ENCODE measurements around the gene CCT5. TPM values are rescaled to one million over a fixed set of nuclear protein-coding genes. Genes with fewer than 3 reads are reported as not detected.
"Not testable (repeated sequence)": the region's sequence is repeated elsewhere in the genome, so short reads cannot be mapped to it uniquely, and the experiment has no call there.

Gene CCT5
- total and polyA plus RNA-seq, 4 experiments from 2014 or later: 92.7 to 236 (median 148) TPM

DNA sequence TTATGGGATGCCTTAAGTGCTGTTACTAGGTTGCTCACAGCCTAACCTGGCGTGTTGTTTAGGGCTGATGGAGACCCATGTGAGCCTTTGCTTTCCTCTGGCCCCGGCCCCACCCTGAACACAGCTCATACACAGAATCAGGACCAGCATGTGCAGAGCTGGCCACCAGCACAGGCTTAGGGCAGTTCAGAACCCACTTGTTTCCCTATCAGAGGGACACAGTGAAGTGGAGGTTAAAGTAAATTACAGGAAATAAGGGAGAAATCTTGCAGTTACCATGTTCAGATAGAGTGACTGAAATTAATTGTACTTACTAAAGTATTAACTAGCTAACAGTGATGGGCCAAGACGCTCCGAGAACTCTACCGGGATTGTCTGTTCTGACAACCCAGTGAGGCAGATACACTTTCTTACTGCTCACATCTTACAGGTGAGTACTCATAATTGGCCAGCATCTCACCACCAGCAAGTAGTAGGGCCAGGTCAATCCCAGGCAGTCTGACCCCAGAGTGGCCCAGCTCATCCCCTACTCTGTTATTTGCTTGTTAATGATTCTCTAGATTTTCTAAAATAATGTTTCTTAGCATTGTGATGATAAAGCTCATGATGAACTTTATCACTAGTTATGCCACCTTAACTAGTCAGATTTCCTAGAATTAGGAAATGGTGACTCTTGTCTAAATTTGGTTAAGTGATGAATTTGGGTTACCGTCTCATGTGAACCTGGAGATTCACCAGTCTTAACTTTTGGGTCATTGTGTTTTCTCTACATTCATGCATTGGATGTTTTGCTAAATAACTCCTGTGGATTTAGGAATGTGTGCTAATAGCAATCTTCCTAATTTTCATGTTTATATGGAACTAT is 15.4 kb downstream of the CCT5 start:
- no peaks in the 10 kb centered on the region for H3K9me3 ChIP-seq (ENCODE audit: control insufficient read depth in 1 of 2, low read length in 2 of 2)
- no peak overlapping the region for H3K4me3 ChIP-seq (ENCODE audit: low read length in 2 of 2)
- H3K9me3 Mint-ChIP-seq: no peaks in the 10 kb centered on the region
- H3K27me3 Mint-ChIP-seq: no peaks in the 10 kb centered on the region
- no peak for DNase-seq
- H3K4me1 ChIP-seq (ENCODE audit: insufficient read depth, low read length): no peaks in the 10 kb centered on the region
- CTCF ChIA-PET (ENCODE audit: partially characterized antibody): interaction anchor here (1.4 to 2.1 kb wide), 4 partner anchors 12 to 362 kb away, joined by 3 to 7 read pairs (median 4); no protein-coding TSS in a partner anchor
- peaks cover 41 to 53% of the 10 kb centered on the region in 2 donors for H3K36me3 Mint-ChIP-seq
- peaks cover 0 to 4% (median 1%) of the 10 kb centered on the region in 4 donors for H3K4me1 Mint-ChIP-seq
- POLR2A ChIA-PET (ENCODE audit: partially characterized antibody): interaction anchor here (1.2 kb wide), 1 partner anchor 15 kb away, joined by 3 read pairs; no protein-coding TSS in a partner anchor
- peaks cover 45% of the 10 kb centered on the region for H3K36me3 ChIP-seq (ENCODE audit: insufficient read depth, low read length)
- H3K27ac Mint-ChIP-seq: peak overlapping the region in 3 of 7 donors; percentile 6 to 25 (median 11)
- intact Hi-C loops (cut with micrococcal nuclease): no loop called here
- no peaks in the 10 kb centered on the region for H3K27me3 ChIP-seq (ENCODE audit: insufficient read depth, low read length)
- H3K27ac ChIP-seq (ENCODE audit: low read depth, low read length): no peak overlapping the region
- no peak overlapping the region for H3K4me3 Mint-ChIP-seq

DNA sequence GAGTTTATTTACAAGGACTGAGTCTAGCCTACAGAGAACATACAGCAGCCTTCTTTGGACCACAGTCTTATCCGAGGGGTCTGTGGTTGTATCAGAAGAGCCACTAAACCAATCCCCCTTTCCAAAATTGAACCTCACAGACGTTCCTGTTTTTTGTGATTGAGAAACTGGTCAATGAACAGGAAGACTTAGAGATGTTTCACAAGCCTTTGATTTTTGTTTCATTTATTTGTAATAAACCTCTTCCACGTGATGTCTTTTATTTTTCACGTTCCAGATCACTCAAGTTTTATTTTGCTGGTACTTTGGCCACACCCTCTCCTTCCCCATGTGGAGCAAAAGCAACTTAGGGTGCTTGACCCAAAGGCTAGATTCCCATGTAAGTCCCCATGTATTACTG is 16.1 kb downstream of the CCT5 start:
- H3K4me3 Mint-ChIP-seq: no peak overlapping the region
- no peaks in the 10 kb centered on the region for H3K27me3 Mint-ChIP-seq
- peaks cover 35 to 47% of the 10 kb centered on the region in 2 donors for H3K36me3 Mint-ChIP-seq
- POLR2A ChIA-PET (ENCODE audit: partially characterized antibody): interaction anchor here (1.2 kb wide), 1 partner anchor 15 kb away, joined by 3 read pairs; no protein-coding TSS in a partner anchor
- Histone ChIP-seq H3K27me3 (ENCODE audit: insufficient read depth, low read length) (no peaks in the 10 kb centered on the region), H3K4me1 (ENCODE audit: insufficient read depth, low read length) (no peaks in the 10 kb centered on the region), H3K9me3 (ENCODE audit: control insufficient read depth in 1 of 2, low read length in 2 of 2) (no peaks in the 10 kb centered on the region), H3K27ac (ENCODE audit: low read depth, low read length) (no peak overlapping the region), H3K36me3 (ENCODE audit: insufficient read depth, low read length) (peaks cover 38% of the 10 kb centered on the region), H3K4me3 (ENCODE audit: low read length in 2 of 2) (no peak overlapping the region)
- H3K4me1 Mint-ChIP-seq: peaks cover 0 to 4% (median 1%) of the 10 kb centered on the region in 4 donors
- intact Hi-C loops (cut with micrococcal nuclease): no loop called here
- H3K27ac Mint-ChIP-seq: no peak overlapping the region
- CTCF ChIA-PET (ENCODE audit: partially characterized antibody): interaction anchor here (1.5 to 2.1 kb wide), 2 partner anchors 13 to 18 kb away, joined by 3 to 7 read pairs; no protein-coding TSS in a partner anchor
- no peaks in the 10 kb centered on the region for H3K9me3 Mint-ChIP-seq
- no peak for DNase-seq

DNA sequence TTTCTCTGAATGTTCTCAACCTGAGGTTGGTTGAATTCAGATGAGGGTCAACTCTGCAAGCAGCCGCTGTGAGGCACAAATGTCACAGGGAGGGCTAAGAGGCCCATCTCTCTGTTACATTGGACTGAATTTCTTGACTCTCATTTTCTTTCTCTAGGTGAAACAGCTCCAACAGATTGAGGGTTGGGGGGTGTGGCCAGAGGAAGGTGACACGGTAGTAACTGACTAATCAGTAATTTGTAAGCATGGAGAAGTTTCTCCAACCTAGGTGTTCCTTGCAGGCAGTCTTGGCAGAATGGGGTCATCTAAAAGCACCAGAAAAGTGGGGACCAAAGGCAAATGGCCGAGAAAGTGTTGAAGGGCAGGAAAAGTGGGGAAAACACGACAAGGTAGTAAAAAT is 16.8 kb downstream of the CCT5 start:
- Histone ChIP-seq H3K36me3 (ENCODE audit: insufficient read depth, low read length) (peaks cover 32% of the 10 kb centered on the region), H3K27ac (ENCODE audit: low read depth, low read length) (no peak overlapping the region), H3K27me3 (ENCODE audit: insufficient read depth, low read length) (no peaks in the 10 kb centered on the region), H3K4me1 (ENCODE audit: insufficient read depth, low read length) (no peaks in the 10 kb centered on the region), H3K9me3 (ENCODE audit: control insufficient read depth in 1 of 2, low read length in 2 of 2) (no peaks in the 10 kb centered on the region), H3K4me3 (ENCODE audit: low read length in 2 of 2) (no peak overlapping the region)
- Mint-ChIP-seq H3K4me1 (peaks cover 0 to 4% (median 1%) of the 10 kb centered on the region in 4 donors), H3K27me3 (no peaks in the 10 kb centered on the region), H3K9me3 (no peaks in the 10 kb centered on the region), H3K36me3 (peaks cover 30 to 41% of the 10 kb centered on the region in 2 donors), H3K27ac (no peak overlapping the region), H3K4me3 (no peak overlapping the region)
- no peak for DNase-seq
- POLR2A ChIA-PET (ENCODE audit: partially characterized antibody): no interaction called here
- intact Hi-C loops (cut with micrococcal nuclease): no loop called here
- CTCF ChIA-PET (ENCODE audit: partially characterized antibody): interaction anchor here (1.5 kb wide), 1 partner anchor 14 kb away, joined by 3 read pairs; no protein-coding TSS in a partner anchor

DNA sequence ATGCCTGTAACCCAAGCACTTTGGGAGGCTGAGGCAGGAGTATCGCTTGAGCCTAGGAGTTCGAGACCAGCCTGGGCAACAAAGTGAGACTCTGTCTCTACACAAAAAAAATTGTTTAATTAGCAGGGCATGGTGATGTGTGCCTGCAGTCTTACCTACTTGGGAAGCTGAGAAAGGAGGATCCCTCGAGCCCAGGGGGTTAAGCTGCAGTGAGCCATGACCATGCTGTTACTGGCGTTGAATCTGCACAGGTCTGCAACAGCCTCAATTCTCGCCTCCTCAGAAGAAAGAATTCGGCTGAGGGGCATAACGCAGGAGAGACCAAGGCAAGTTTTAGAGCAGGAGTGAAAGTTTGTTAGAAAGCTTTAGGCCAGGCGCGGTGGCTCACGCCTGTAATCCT is 18.0 kb downstream of the CCT5 start:
- Histone ChIP-seq H3K27ac (ENCODE audit: low read depth, low read length) (no peak overlapping the region), H3K27me3 (ENCODE audit: insufficient read depth, low read length) (no peaks in the 10 kb centered on the region), H3K4me1 (ENCODE audit: insufficient read depth, low read length) (no peaks in the 10 kb centered on the region), H3K36me3 (ENCODE audit: insufficient read depth, low read length) (peaks cover 21% of the 10 kb centered on the region), H3K9me3 (ENCODE audit: control insufficient read depth in 1 of 2, low read length in 2 of 2) (no peaks in the 10 kb centered on the region), H3K4me3 (ENCODE audit: low read length in 2 of 2) (no peak overlapping the region)
- Mint-ChIP-seq H3K4me1 (peaks cover 0 to 8% (median 4%) of the 10 kb centered on the region in 4 donors), H3K4me3 (no peak overlapping the region), H3K36me3 (peaks cover 20 to 30% of the 10 kb centered on the region in 2 donors), H3K27me3 (peaks cover 0 to 2% of the 10 kb centered on the region in 2 donors), H3K27ac (no peak overlapping the region), H3K9me3 (peaks cover 0 to 2% (median 0%) of the 10 kb centered on the region in 8 donors)
- no peak for DNase-seq
- intact Hi-C loops (cut with micrococcal nuclease): no loop called here
- CTCF ChIA-PET (ENCODE audit: partially characterized antibody): no interaction called here
- POLR2A ChIA-PET (ENCODE audit: partially characterized antibody): no interaction called here

DNA sequence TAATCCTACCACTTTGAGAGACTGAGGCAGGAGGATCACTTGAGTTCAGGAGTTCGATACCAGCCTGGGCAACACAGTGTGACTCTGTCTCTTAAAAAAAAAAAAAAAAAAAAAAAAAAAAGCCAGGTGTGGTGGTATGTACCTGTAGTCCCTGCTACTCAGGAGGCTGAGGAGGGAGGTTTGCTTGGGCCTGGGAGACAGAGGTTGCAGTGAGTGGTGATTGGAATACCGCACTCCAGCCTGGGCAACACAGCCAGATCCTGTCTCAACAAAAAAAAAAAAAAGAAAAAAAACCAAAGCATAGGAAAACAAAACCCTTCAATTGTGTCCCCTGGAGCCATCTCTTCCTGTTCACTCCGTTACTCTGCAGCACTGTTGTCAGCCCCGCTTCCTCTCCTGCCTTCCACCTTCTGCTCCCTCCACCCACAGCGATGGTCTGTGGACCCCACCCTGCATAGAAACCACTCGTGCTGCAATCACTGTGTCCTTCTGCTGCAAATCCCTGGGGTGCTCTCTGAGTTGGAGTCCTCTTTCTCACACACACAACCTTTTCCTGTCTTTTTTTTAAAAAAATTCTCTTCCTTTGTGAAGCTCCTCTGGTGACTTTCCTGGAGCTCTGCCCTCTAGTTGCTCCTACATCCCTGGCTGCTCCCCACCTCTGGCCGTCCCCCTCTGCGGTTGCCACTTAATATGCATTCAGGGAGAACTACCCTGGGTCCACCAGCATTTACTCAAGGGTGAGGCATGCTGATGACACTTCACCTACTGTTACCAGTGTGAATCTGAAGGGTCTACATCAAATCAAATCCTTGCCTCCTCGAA is 22.2 kb downstream of the CCT5 start:
- Histone ChIP-seq H3K27me3 (ENCODE audit: insufficient read depth, low read length) (no peaks in the 10 kb centered on the region), H3K4me3 (ENCODE audit: low read length in 2 of 2) (no peak overlapping the region), H3K4me1 (ENCODE audit: insufficient read depth, low read length) (no peaks in the 10 kb centered on the region), H3K9me3 (ENCODE audit: control insufficient read depth in 1 of 2, low read length in 2 of 2) (no peaks in the 10 kb centered on the region), H3K36me3 (ENCODE audit: insufficient read depth, low read length) (no peaks in the 10 kb centered on the region), H3K27ac (ENCODE audit: low read depth, low read length) (no peak overlapping the region)
- Mint-ChIP-seq H3K9me3 (peaks cover 0 to 2% (median 0%) of the 10 kb centered on the region in 8 donors), H3K4me1 (peaks cover 0 to 32% (median 16%) of the 10 kb centered on the region in 4 donors), H3K27ac (peak overlapping the region in 1 of 7 donors; percentile 21), H3K27me3 (peaks cover 0 to 4% of the 10 kb centered on the region in 2 donors), H3K4me3 (peak overlapping the region in 1 of 8 donors; percentile 24), H3K36me3 (no peaks in the 10 kb centered on the region)
- POLR2A ChIA-PET (ENCODE audit: partially characterized antibody): no interaction called here
- intact Hi-C loops (cut with micrococcal nuclease): no loop called here
- CTCF ChIA-PET (ENCODE audit: partially characterized antibody): interaction anchor here (1.2 kb wide), 1 partner anchor 12 kb away, joined by 4 read pairs; no protein-coding TSS in a partner anchor
- DNase-seq: no peak

DNA sequence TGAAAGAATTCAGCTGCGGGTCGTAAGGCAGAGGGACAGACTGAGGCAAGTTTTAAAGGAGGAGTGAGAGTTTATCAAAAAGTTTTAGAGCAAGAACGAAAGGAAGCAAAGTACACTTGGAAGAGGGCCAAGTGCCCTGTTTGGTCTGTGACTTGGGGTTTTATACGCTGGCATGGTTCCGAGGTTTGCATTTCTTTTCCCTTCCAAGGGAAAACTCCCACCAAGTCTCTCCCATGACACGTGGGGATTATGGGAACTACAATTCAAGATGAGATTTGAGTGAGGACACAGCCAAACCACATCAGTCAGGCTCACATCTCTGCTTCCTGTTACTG is 22.8 kb downstream of the CCT5 start:
- CTCF ChIA-PET (ENCODE audit: partially characterized antibody): interaction anchor here (1.2 kb wide), 1 partner anchor 11 kb away, joined by 4 read pairs; no protein-coding TSS in a partner anchor
- H3K27ac ChIP-seq (ENCODE audit: low read depth, low read length); H3K27me3 ChIP-seq (ENCODE audit: insufficient read depth, low read length); POLR2A ChIA-PET (ENCODE audit: partially characterized antibody); H3K9me3 ChIP-seq (ENCODE audit: control insufficient read depth in 1 of 2, low read length in 2 of 2); DNase-seq; H3K4me3 ChIP-seq (ENCODE audit: low read length in 2 of 2); H3K27me3 Mint-ChIP-seq; H3K36me3 Mint-ChIP-seq; H3K9me3 Mint-ChIP-seq; H3K27ac Mint-ChIP-seq; H3K4me1 ChIP-seq (ENCODE audit: insufficient read depth, low read length); intact Hi-C loops (cut with micrococcal nuclease); H3K36me3 ChIP-seq (ENCODE audit: insufficient read depth, low read length): not testable (repeated sequence)
- H3K4me1 Mint-ChIP-seq: peaks cover 0 to 32% (median 16%) of the 10 kb centered on the region in 4 donors
- peak overlapping the region in 1 of 8 donors; percentile 24 for H3K4me3 Mint-ChIP-seq

DNA sequence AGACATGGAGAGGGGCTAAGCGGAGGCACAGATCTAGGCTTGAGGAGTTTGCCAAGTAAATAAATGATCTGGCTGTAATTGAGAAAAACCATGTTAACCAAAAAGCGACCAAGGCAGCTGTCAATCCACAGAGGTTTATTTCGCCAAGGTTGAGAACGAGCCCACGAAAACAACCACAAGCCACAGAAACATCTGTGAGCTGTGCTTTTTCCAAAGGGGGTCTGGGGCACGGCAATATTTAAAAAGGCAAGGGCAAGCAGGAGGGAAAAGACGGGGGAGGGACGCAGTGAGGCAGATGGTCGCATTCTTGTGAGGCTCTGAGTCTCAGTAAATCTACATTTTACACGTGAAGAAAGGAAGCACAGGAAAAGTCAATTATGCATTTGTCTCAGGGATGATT is 25.4 kb downstream of the CCT5 start:
- H3K4me3 Mint-ChIP-seq: no peak overlapping the region

More for the DNA sequence above, 25.4 kb downstream of the CCT5 start:
- intact Hi-C loops (cut with micrococcal nuclease): no loop called here
- H3K27me3 Mint-ChIP-seq: peaks cover 0 to 4% of the 10 kb centered on the region in 2 donors
- peaks cover 0 to 32% (median 16%) of the 10 kb centered on the region in 4 donors for H3K4me1 Mint-ChIP-seq
- H3K4me1 ChIP-seq (ENCODE audit: insufficient read depth, low read length): no peaks in the 10 kb centered on the region
- no peaks in the 10 kb centered on the region for H3K36me3 Mint-ChIP-seq
- no peaks in the 10 kb centered on the region for H3K27me3 ChIP-seq (ENCODE audit: insufficient read depth, low read length)
- CTCF ChIA-PET (ENCODE audit: partially characterized antibody): interaction anchor here (1.7 kb wide), 1 partner anchor 8 kb away, joined by 7 read pairs; no protein-coding TSS in a partner anchor
- no peak overlapping the region for H3K4me3 ChIP-seq (ENCODE audit: low read length in 2 of 2)
- POLR2A ChIA-PET (ENCODE audit: partially characterized antibody): no interaction called here
- no peaks in the 10 kb centered on the region for H3K36me3 ChIP-seq (ENCODE audit: insufficient read depth, low read length)
- no peak for DNase-seq
- H3K9me3 Mint-ChIP-seq: peaks cover 0 to 2% (median 0%) of the 10 kb centered on the region in 8 donors
- no peak overlapping the region for H3K27ac ChIP-seq (ENCODE audit: low read depth, low read length)
- H3K27ac Mint-ChIP-seq: peak overlapping the region in 2 of 7 donors; percentile 42 to 56
- no peaks in the 10 kb centered on the region for H3K9me3 ChIP-seq (ENCODE audit: control insufficient read depth in 1 of 2, low read length in 2 of 2)
